ENCODE results near the gene GDNF. TPM values are rescaled to one million over a fixed set of nuclear protein-coding genes. Genes with fewer than 3 reads are reported as not detected.

GDNF gene
- polyA plus RNA-seq, 3 donors: not detected

DNA sequence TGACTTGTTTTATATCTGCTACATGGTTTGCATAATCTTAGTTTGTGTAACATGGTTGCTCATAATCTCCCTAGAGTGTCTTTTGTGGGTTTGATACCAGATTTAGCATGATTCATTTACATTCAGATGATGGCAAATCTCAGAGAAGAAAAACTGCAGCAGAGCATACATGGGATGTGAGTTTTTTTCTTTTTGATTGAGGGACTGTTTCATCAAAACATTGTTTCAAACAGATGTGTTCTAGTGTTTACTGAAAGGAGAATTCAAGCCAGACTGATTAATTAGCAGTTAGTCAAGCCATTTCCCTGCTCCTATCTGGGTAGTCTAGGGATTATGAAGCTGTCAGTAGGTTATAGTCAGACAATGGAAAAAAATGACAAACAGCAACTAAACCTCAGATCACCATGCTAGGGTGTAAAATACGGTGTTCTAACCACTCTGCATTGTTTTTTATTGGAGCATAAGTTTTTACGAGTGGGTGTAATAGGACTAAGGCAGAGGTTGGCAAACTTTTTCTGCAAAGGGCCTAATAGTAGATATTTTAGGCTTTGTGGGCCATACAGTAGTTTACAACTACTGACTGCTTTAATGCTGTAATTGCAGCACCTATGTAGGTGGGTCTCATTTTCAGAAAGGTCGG is 10.5 kb upstream of the GDNF start:
- H3K4me3 ChIP-seq (replicated peaks in 1 of 3; ENCODE audit: low read depth in 2 of 3, low read length in 3 of 3): no peak overlapping the region
- H3K9ac ChIP-seq (ENCODE audit: insufficient read depth, low read length, poor library complexity, severe bottlenecking): no peak overlapping the region
- Mint-ChIP-seq H3K36me3 (no peaks in the 10 kb centered on the region), H3K4me3 (no peak overlapping the region), H3K9me3 (peaks cover 0 to 9% (median 2%) of the 10 kb centered on the region in 7 donors), H3K4me1 (no peaks in the 10 kb centered on the region), H3K27me3 (ENCODE audit: low read depth in 3 of 3) (peaks cover 4 to 11% (median 6%) of the 10 kb centered on the region in 3 donors), H3K27ac (no peak overlapping the region)
- no peak for DNase-seq
- H2AFZ ChIP-seq (ENCODE audit: insufficient read depth, low read depth, low read length, poor library complexity, severe bottlenecking): no peak overlapping the region
- no peak overlapping the region for H3K27ac ChIP-seq (ENCODE audit: low read depth in 1 of 2, low read length in 2 of 2)
- intact Hi-C loops (cut with micrococcal nuclease): no loop called here
- WGBS (ENCODE audit: insufficient coverage): 100% methylated on average over 1 of the region's 3 CpGs
- no peak for TF ChIP-seq CTCF (IDR thresholded peaks at IDR 0.05)
- no peaks in the 10 kb centered on the region for H3K36me3 ChIP-seq (replicated peaks in 1 of 2; ENCODE audit: control insufficient read depth in 1 of 2, insufficient read depth in 2 of 2, low read length in 2 of 2)
- no peaks in the 10 kb centered on the region for H3K9me3 ChIP-seq (replicated peaks in 1 of 2; ENCODE audit: control insufficient read depth in 1 of 2, insufficient read depth in 1 of 2, low read length in 2 of 2)
- no peaks in the 10 kb centered on the region for H3K79me2 ChIP-seq (ENCODE audit: insufficient read depth, low read length)
- H3K4me2 ChIP-seq (replicated peaks; ENCODE audit: extremely low read depth, low read length, poor library complexity, severe bottlenecking): no peak overlapping the region
- peaks cover 2 to 7% of the 10 kb centered on the region in 2 donors for H3K27me3 ChIP-seq (ENCODE audit: control insufficient read depth in 2 of 2, insufficient read depth in 2 of 2, low read length in 2 of 2)
- no peaks in the 10 kb centered on the region for H4K20me1 ChIP-seq (ENCODE audit: insufficient read depth, low read length)
- no peaks in the 10 kb centered on the region for H3K4me1 ChIP-seq (ENCODE audit: control insufficient read depth in 1 of 2, insufficient read depth in 2 of 2, low read length in 2 of 2)

DNA sequence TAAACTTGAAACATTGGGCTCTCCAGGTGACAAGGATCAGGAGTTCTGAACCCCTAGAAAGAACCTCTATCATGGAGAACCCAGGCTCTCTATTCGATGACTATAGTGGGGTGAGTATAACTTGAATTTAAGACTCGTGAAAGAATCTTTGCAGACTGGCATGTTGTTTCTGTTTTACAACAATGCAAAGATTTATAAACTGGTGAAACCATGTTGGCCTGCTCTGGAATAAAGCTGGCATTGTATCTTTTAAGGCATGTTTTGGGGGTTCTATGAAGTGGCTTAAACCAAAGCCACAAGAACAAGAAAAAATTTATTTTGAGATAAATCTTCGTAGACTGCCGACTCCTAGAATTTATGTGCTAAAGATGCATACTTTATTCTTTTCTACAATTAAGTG is 9.8 kb upstream of the GDNF start:
- Mint-ChIP-seq H3K27ac (no peak overlapping the region), H3K4me1 (no peaks in the 10 kb centered on the region), H3K27me3 (ENCODE audit: low read depth in 3 of 3) (peaks cover 6 to 16% (median 7%) of the 10 kb centered on the region in 3 donors), H3K4me3 (no peak overlapping the region), H3K36me3 (no peaks in the 10 kb centered on the region), H3K9me3 (peaks cover 0 to 8% (median 2%) of the 10 kb centered on the region in 7 donors)
- no peaks in the 10 kb centered on the region for H3K79me2 ChIP-seq (ENCODE audit: insufficient read depth, low read length)
- no peak for TF ChIP-seq CTCF (IDR thresholded peaks at IDR 0.05)
- H3K27ac ChIP-seq (ENCODE audit: low read depth in 1 of 2, low read length in 2 of 2): no peak overlapping the region
- H3K9me3 ChIP-seq (replicated peaks in 1 of 2; ENCODE audit: control insufficient read depth in 1 of 2, insufficient read depth in 1 of 2, low read length in 2 of 2): no peaks in the 10 kb centered on the region
- no peaks in the 10 kb centered on the region for H3K4me1 ChIP-seq (ENCODE audit: control insufficient read depth in 1 of 2, insufficient read depth in 2 of 2, low read length in 2 of 2)
- no peak overlapping the region for H2AFZ ChIP-seq (ENCODE audit: insufficient read depth, low read depth, low read length, poor library complexity, severe bottlenecking)
- H3K27me3 ChIP-seq (ENCODE audit: control insufficient read depth in 2 of 2, insufficient read depth in 2 of 2, low read length in 2 of 2): peaks cover 4 to 7% of the 10 kb centered on the region in 2 donors
- no peak overlapping the region for H3K9ac ChIP-seq (ENCODE audit: insufficient read depth, low read length, poor library complexity, severe bottlenecking)
- H4K20me1 ChIP-seq (ENCODE audit: insufficient read depth, low read length): no peaks in the 10 kb centered on the region
- no peak for DNase-seq
- no peak overlapping the region for H3K4me2 ChIP-seq (replicated peaks; ENCODE audit: extremely low read depth, low read length, poor library complexity, severe bottlenecking)
- H3K36me3 ChIP-seq (replicated peaks in 1 of 2; ENCODE audit: control insufficient read depth in 1 of 2, insufficient read depth in 2 of 2, low read length in 2 of 2): no peaks in the 10 kb centered on the region
- no CpG with 5 or more reads among the region's 4 CpGs for WGBS (ENCODE audit: insufficient coverage)
- no peak overlapping the region for H3K4me3 ChIP-seq (replicated peaks in 1 of 3; ENCODE audit: low read depth in 2 of 3, low read length in 3 of 3)
- intact Hi-C loops (cut with micrococcal nuclease): no loop called here
